ENCODE results near the gene ITGA5.

DNA sequence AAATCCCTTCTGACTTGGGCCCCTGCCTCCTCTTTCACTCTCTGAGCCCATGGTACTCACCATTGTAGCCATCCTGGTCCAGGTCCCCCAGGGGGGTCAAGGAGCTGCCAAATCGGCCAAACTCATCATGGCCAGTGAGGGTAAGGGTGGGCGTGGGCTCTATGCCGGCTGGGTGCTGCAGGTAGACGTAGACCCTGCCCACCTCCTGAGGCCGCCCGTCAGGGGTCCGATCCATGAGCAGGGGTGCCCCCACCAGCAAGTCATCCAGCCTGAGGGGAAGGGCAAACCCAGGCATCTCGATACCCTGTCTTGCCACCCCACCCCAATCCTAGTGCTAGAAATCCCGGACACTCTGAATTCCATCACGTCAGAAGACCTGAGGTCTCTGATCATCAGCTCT lies 14.0 kb downstream of the ITGA5 start:
- TF ChIP-seq, protein P1, sequence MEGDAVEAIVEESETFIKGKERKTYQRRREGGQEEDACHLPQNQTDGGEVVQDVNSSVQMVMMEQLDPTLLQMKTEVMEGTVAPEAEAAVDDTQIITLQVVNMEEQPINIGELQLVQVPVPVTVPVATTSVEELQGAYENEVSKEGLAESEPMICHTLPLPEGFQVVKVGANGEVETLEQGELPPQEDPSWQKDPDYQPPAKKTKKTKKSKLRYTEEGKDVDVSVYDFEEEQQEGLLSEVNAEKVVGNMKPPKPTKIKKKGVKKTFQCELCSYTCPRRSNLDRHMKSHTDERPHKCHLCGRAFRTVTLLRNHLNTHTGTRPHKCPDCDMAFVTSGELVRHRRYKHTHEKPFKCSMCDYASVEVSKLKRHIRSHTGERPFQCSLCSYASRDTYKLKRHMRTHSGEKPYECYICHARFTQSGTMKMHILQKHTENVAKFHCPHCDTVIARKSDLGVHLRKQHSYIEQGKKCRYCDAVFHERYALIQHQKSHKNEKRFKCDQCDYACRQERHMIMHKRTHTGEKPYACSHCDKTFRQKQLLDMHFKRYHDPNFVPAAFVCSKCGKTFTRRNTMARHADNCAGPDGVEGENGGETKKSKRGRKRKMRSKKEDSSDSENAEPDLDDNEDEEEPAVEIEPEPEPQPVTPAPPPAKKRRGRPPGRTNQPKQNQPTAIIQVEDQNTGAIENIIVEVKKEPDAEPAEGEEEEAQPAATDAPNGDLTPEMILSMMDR (IDR thresholded peaks at IDR 0.05), result no peak
- TF ChIP-seq POLR2AphosphoS5 (IDR thresholded peaks at IDR 0.05) (no peak), EP300 (IDR thresholded peaks at IDR 0.05; ENCODE audit: low read depth) (no peak), POLR2A (IDR thresholded peaks at IDR 0.05) (no peak)

Measured in transverse colon (tissue), 4 donors.